AG04449 (cell line): ENCODE data around the gene RPS16.

Experiments
- CTCF ChIA-PET: fragments of 350-600 bp; formaldehyde crosslinking; extraction: SDS; loops from one replicate; lab custom pipeline; 2021; ENCODE audit warnings: antibody characterized with exemption; lab: Yijun Ruan, JAX
- POLR2A ChIA-PET: fragments of 400-600, 350-600 bp; formaldehyde crosslinking; extraction: SDS; loops from one replicate; lab custom pipeline; 2020; ENCODE audit warnings: antibody characterized with exemption, inconsistent platforms; lab: Yijun Ruan, JAX
- DNase-seq: peaks from one replicate; pipeline ENCODE4 v3.0.0-alpha.2; 2010; ENCODE audit warnings: low read depth, low spot score
- H3K4me3 ChIP-seq: 2 replicates; pipeline ENCODE4 v1.5.1; 2011; ENCODE audit warnings: low read depth, mild to moderate bottlenecking, control low read depth, low read length
- CTCF ChIP-seq: IDR thresholded peaks from one replicate; pipeline ENCODE4 v1.5.1; 2011; ENCODE audit warnings: mild to moderate bottlenecking, moderate library complexity, low read length, control low read depth, inconsistent platforms; ENCODE audit not compliant: insufficient read depth; ENCODE audit errors: missing control alignments

RPS16 gene

GRCh38 chr19:39426170-39426569, 9.6 kb downstream of the RPS16 start:
- H3K4me3 ChIP-seq: no peak overlapping the region
- no peak for DNase-seq
- no peak for TF ChIP-seq CTCF
- CTCF ChIA-PET: interaction anchor here (0.7 to 3.9 kb wide), 7 partner anchors 9 to 78 kb away, joined by 3 to 26 read pairs (median 4); partner anchors contain the start of genes PLEKHG2 and RPS16
- POLR2A ChIA-PET: interaction anchor here (1.8 to 3.4 kb wide), 2 partner anchors 9 to 12 kb away, joined by 16 to 19 read pairs; partner anchors contain the start of gene RPS16

- CTCF ChIA-PET: interaction anchor here (0.8 to 3.9 kb wide), 6 partner anchors 10 to 28 kb away, joined by 3 to 26 read pairs (median 6); partner anchors contain the start of genes PLEKHG2 and RPS16
- no peak for TF ChIP-seq CTCF
- DNase-seq: no peak
- no peak overlapping the region for H3K4me3 ChIP-seq
- POLR2A ChIA-PET: no interaction called here
These were observed 10.0 kb downstream of the RPS16 start for GRCh38 chr19:39425744-39426143.

GRCh38 chr19:39424934-39425333, 10.8 kb downstream of the RPS16 start:
- CTCF ChIA-PET: interaction anchor here (1.1 to 2.6 kb wide), 3 partner anchors 10 to 108 kb away, joined by 3 to 10 read pairs (median 3); no protein-coding TSS in a partner anchor
- no peak for DNase-seq
- no peak for TF ChIP-seq CTCF
- POLR2A ChIA-PET: interaction anchor here (1.9 to 2.0 kb wide), 2 partner anchors 11 kb away, joined by 8 to 12 read pairs; partner anchors contain the start of gene RPS16
- no peak overlapping the region for H3K4me3 ChIP-seq

GRCh38 chr19:39423258-39424086, 12.3 kb downstream of the RPS16 start:
- no peak overlapping the region for H3K4me3 ChIP-seq
- CTCF ChIA-PET: interaction anchor here (1.4 to 2.6 kb wide), 2 partner anchors 25 to 110 kb away, joined by 3 to 10 read pairs; no protein-coding TSS in a partner anchor
- no peak for TF ChIP-seq CTCF
- POLR2A ChIA-PET: interaction anchor here (1.9 to 2.0 kb wide), 2 partner anchors 9 to 12 kb away, joined by 8 to 12 read pairs; partner anchors contain the start of gene RPS16
- DNase-seq: no peak

GRCh38 chr19:39422020-39422419, 13.7 kb downstream of the RPS16 start:
- DNase-seq: no peak
- CTCF ChIA-PET: no interaction called here
- POLR2A ChIA-PET: no interaction called here
- TF ChIP-seq CTCF: no peak
- no peak overlapping the region for H3K4me3 ChIP-seq

- CTCF ChIA-PET: interaction anchor here (0.9 to 3.5 kb wide), 2 partner anchors 9 to 24 kb away, joined by 3 to 20 read pairs; partner anchors contain the start of gene PLEKHG2
- no peak for DNase-seq
- POLR2A ChIA-PET: interaction anchor here (0.9 to 1.9 kb wide), 4 partner anchors 8 to 78 kb away, joined by 3 to 7 read pairs (median 5); partner anchors contain the start of genes RPS16 and SAMD4B
- no peak for TF ChIP-seq CTCF
- H3K4me3 ChIP-seq: no peak overlapping the region
These were observed 15.0 kb downstream of the RPS16 start for GRCh38 chr19:39420769-39421168.
